ENCODE measurements around the gene PAX5.

PAX5 gene

GRCh38 chr9:36793277-36793676, 240.8 kb downstream of the PAX5 start:
- TF ChIP-seq SIN3A (IDR thresholded peaks at IDR 0.05; ENCODE audit: borderline replicate concordance, insufficient read depth, low read length) (no peak), REST (IDR thresholded peaks at IDR 0.05; ENCODE audit: insufficient read depth in 1 of 2, low read depth in 2 of 2, low read length in 2 of 2) (no peak), TAF1 (IDR thresholded peaks at IDR 0.05; ENCODE audit: borderline replicate concordance, insufficient read depth, low read length) (no peak), FOXP2 (optimal IDR thresholded peaks at IDR 0.05; ENCODE audit: borderline replicate concordance, extremely low read depth, extremely low read length, insufficient read depth) (no peak), POLR2AphosphoS5 (IDR thresholded peaks at IDR 0.05; ENCODE audit: low read depth, low read length) (no peak)

GRCh38 chr9:36791222-36791950, 242.7 kb downstream of the PAX5 start:
- TF ChIP-seq TAF1 (IDR thresholded peaks at IDR 0.05; ENCODE audit: borderline replicate concordance, insufficient read depth, low read length): no peak
- TF ChIP-seq FOXP2 (optimal IDR thresholded peaks at IDR 0.05; ENCODE audit: borderline replicate concordance, extremely low read depth, extremely low read length, insufficient read depth): no peak
- TF ChIP-seq POLR2AphosphoS5 (IDR thresholded peaks at IDR 0.05; ENCODE audit: low read depth, low read length): no peak
- no peak for TF ChIP-seq REST (IDR thresholded peaks at IDR 0.05; ENCODE audit: insufficient read depth in 1 of 2, low read depth in 2 of 2, low read length in 2 of 2)
- no peak for TF ChIP-seq SIN3A (IDR thresholded peaks at IDR 0.05; ENCODE audit: borderline replicate concordance, insufficient read depth, low read length)

- TF ChIP-seq REST (IDR thresholded peaks at IDR 0.05; ENCODE audit: insufficient read depth in 1 of 2, low read depth in 2 of 2, low read length in 2 of 2) (no peak), POLR2AphosphoS5 (IDR thresholded peaks at IDR 0.05; ENCODE audit: low read depth, low read length) (no peak)
These were observed 244.2 kb downstream of the PAX5 start for GRCh38 chr9:36789886-36790285.

- TF ChIP-seq TAF1 (IDR thresholded peaks at IDR 0.05; ENCODE audit: borderline replicate concordance, insufficient read depth, low read length): no peak
- TF ChIP-seq POLR2AphosphoS5 (IDR thresholded peaks at IDR 0.05; ENCODE audit: low read depth, low read length): no peak
- TF ChIP-seq REST (IDR thresholded peaks at IDR 0.05; ENCODE audit: insufficient read depth in 1 of 2, low read depth in 2 of 2, low read length in 2 of 2): no peak
- no peak for TF ChIP-seq SIN3A (IDR thresholded peaks at IDR 0.05; ENCODE audit: borderline replicate concordance, insufficient read depth, low read length)
- TF ChIP-seq FOXP2 (optimal IDR thresholded peaks at IDR 0.05; ENCODE audit: borderline replicate concordance, extremely low read depth, extremely low read length, insufficient read depth): no peak
These were observed 245.5 kb downstream of the PAX5 start for GRCh38 chr9:36788534-36788933.

GRCh38 chr9:36787709-36788108, 246.4 kb downstream of the PAX5 start:
- TF ChIP-seq POLR2AphosphoS5 (IDR thresholded peaks at IDR 0.05; ENCODE audit: low read depth, low read length) (no peak), TAF1 (IDR thresholded peaks at IDR 0.05; ENCODE audit: borderline replicate concordance, insufficient read depth, low read length) (no peak), FOXP2 (optimal IDR thresholded peaks at IDR 0.05; ENCODE audit: borderline replicate concordance, extremely low read depth, extremely low read length, insufficient read depth) (no peak)

All from PFSK-1 (cell line).